ENCODE data around the gene FCRL3. TPM values are rescaled to one million over a fixed set of nuclear protein-coding genes. Genes with fewer than 3 reads are reported as not detected.
"Not testable (repeated sequence)": the region's sequence is repeated elsewhere in the genome, so short reads cannot be mapped to it uniquely, and the experiment has no call there.

Gene FCRL3
- total RNA-seq (2021; fragmentation: NEBNext Ultra II Directional; extraction: Animal tissue kit (Norgen Biotek cat#: 25700)) = not detected
- long read RNA-seq = 0 reads

- H3K36me3 Mint-ChIP-seq (ENCODE audit: low read depth) = no peaks in the 10 kb centered on the region
- TF ChIP-seq CTCF (IDR thresholded peaks at IDR 0.05) = no peak
- no peak for DNase-seq
- H3K27me3 Mint-ChIP-seq (ENCODE audit: insufficient read depth) = peaks cover 4% of the 10 kb centered on the region
- H3K9me3 Mint-ChIP-seq = peaks cover 28% of the 10 kb centered on the region
- no peak within 1 kb of the TSS for H3K4me3 Mint-ChIP-seq
- no peak within 1 kb of the TSS for H3K27ac Mint-ChIP-seq
- no peaks in the 10 kb centered on the region for H3K4me1 Mint-ChIP-seq (ENCODE audit: low read depth)
These were observed at the start of gene FCRL3 for GRCh38 chr1:157700732-157701131. TSS of gene FCRL3 (minus strand) at chr1:157700769. CDS start at chr1:157700489, 280 bp downstream.

- no peak for TF ChIP-seq CTCF (IDR thresholded peaks at IDR 0.05)
- H3K27ac Mint-ChIP-seq = no peak overlapping the region
- H3K36me3 Mint-ChIP-seq (ENCODE audit: low read depth) = no peaks in the 10 kb centered on the region
- peaks cover 7% of the 10 kb centered on the region for H3K9me3 Mint-ChIP-seq
- DNase-seq = no peak
- no peaks in the 10 kb centered on the region for H3K4me1 Mint-ChIP-seq (ENCODE audit: low read depth)
- H3K4me3 Mint-ChIP-seq = no peak overlapping the region
- peaks cover 3% of the 10 kb centered on the region; the same call in 1 of the 2 replicates for H3K27me3 Mint-ChIP-seq (ENCODE audit: insufficient read depth)
These were observed 47.8 kb upstream of the FCRL3 start for GRCh38 chr1:157748262-157748817.

GRCh38 chr1:157739229-157739901 is 38.8 kb upstream of the FCRL3 start:
- Mint-ChIP-seq H3K36me3 (ENCODE audit: low read depth) (no peaks in the 10 kb centered on the region), H3K4me1 (ENCODE audit: low read depth) (no peaks in the 10 kb centered on the region), H3K4me3 (no peak overlapping the region), H3K27me3 (ENCODE audit: insufficient read depth) (no peaks in the 10 kb centered on the region), H3K27ac (no peak overlapping the region), H3K9me3 (peaks cover 14% of the 10 kb centered on the region)
- no peak for TF ChIP-seq CTCF (IDR thresholded peaks at IDR 0.05)
- DNase-seq = no peak

- H3K27me3 Mint-ChIP-seq (ENCODE audit: insufficient read depth); H3K4me1 Mint-ChIP-seq (ENCODE audit: low read depth); DNase-seq; H3K27ac Mint-ChIP-seq; H3K4me3 Mint-ChIP-seq; H3K36me3 Mint-ChIP-seq (ENCODE audit: low read depth): not testable (repeated sequence)
- H3K9me3 Mint-ChIP-seq = peaks cover 14% of the 10 kb centered on the region
These were observed 35.4 kb upstream of the FCRL3 start for GRCh38 chr1:157735991-157736390.

GRCh38 chr1:157734321-157734720 is 33.8 kb upstream of the FCRL3 start:
- Mint-ChIP-seq H3K27ac (no peak overlapping the region), H3K4me3 (no peak overlapping the region), H3K9me3 (peaks cover 8% of the 10 kb centered on the region), H3K27me3 (ENCODE audit: insufficient read depth) (no peaks in the 10 kb centered on the region), H3K4me1 (ENCODE audit: low read depth) (no peaks in the 10 kb centered on the region), H3K36me3 (ENCODE audit: low read depth) (no peaks in the 10 kb centered on the region)
- TF ChIP-seq CTCF (IDR thresholded peaks at IDR 0.05) = no peak
- no peak for DNase-seq

GRCh38 chr1:157732755-157733154 is 32.2 kb upstream of the FCRL3 start:
- Mint-ChIP-seq H3K9me3 (peaks cover 9% of the 10 kb centered on the region), H3K27ac (no peak overlapping the region), H3K4me1 (ENCODE audit: low read depth) (no peaks in the 10 kb centered on the region), H3K27me3 (ENCODE audit: insufficient read depth) (no peaks in the 10 kb centered on the region), H3K4me3 (no peak overlapping the region), H3K36me3 (ENCODE audit: low read depth) (no peaks in the 10 kb centered on the region)
- no peak for TF ChIP-seq CTCF (IDR thresholded peaks at IDR 0.05)
- no peak for DNase-seq

All from HFFc6 (cell line).